ENCODE results near the gene SEC24B. TPM values are rescaled to one million over a fixed set of nuclear protein-coding genes. Genes with fewer than 3 reads are reported as not detected.
"Not testable (repeated sequence)": the region's sequence is repeated elsewhere in the genome, so short reads cannot be mapped to it uniquely, and the experiment has no call there.

The SEC24B gene
- total RNA-seq, 1 donor from 2014 or later: 33.5 TPM

DNA sequence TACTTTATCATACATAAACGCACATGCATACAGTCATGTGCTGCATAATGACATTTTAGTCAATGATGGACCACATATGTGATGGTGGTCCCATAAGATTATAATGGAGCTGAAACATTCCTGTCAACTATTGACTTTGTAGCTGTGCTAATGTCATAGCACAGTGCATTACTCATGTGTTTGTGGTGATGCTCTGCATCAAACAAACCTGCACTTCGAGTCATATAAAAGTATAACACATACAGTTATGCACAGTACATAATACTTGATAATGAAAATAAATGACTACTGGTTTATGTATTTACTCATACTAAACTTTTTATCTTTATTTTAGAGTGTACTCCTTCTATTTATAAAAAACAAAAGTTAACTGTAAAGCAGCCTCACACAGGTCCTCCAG lies 65.9 kb downstream of the SEC24B start:
- no peak for DNase-seq (ENCODE audit: low spot score)

DNA sequence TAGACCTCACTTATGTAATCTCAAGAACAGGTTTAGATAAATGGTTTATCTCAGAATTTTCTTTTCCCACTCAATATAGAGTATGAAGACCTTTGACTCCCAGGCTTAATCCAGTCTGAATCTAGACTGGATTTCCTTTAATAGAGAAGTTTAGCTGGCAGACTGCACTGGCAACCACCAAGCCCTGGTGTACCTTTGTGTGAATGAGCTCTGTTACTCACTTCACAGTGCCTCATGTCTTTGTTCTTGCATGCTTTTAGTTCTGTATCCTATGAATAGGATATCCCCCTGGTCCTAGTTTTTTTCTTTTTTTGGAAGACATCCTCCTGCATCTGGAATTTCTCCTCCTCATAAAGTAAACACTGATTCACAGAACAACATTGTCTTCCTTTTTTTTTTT lies 73.3 kb downstream of the SEC24B start:
- no peak for DNase-seq (ENCODE audit: low spot score)

DNA sequence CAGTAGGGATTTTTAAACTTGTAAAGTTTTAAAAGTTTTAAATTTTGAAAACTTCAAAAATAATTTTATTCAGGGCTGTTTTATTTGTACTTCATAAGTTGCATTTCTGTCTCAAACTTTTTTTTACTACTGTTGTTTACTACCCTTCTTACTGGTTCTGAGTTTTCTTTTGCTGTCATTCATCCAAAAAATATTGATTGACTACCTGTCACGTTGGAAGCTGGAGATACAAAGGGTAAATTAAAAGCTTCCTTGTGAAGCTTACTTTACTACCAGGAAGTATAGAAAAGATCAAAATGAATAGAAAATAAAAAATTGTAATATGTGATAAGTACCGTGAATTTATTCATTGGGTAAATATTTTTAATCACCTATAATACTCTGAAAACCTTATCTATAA lies 77.1 kb downstream of the SEC24B start:
- no peak for DNase-seq (ENCODE audit: low spot score)

DNA sequence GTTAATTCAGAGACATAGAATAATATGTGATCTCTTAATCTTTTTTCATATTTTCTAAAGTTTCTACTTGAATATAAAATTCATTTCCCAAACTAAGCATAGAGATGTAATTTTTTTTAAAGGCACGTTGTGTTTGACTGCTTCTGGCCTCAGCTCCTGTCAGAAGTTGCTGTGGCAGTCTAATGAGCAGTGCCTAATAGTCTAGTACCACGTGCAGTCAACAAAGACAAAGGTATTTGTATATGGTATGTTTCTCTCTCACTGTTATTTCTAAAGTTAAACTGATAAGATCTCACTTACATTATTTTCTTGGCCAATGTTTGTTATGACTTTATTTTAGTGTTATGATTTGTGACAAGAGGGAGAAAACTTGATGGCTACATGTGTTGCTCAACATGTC lies 77.8 kb downstream of the SEC24B start:
- DNase-seq (ENCODE audit: low spot score): no peak

DNA sequence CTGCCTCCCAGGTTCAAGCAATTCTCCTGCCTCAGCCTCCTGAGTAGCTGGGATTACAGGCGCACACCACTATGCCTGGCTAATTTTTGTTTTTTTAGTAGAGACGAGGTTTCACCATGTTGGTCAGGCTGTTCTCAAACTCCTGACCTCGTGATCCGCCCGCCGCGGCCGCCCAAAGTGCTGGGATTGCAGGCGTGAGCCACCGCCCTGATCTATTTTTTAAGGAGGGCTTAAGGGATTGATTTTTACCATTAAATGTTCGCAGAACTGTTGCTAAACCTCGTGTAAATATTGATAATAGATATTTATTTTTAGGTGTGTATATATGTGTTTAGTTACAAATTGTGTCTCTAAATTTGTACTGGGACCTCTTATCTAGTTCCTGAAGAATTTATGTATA lies 79.8 kb downstream of the SEC24B start:
- not testable (repeated sequence) for DNase-seq (ENCODE audit: low spot score)

DNA sequence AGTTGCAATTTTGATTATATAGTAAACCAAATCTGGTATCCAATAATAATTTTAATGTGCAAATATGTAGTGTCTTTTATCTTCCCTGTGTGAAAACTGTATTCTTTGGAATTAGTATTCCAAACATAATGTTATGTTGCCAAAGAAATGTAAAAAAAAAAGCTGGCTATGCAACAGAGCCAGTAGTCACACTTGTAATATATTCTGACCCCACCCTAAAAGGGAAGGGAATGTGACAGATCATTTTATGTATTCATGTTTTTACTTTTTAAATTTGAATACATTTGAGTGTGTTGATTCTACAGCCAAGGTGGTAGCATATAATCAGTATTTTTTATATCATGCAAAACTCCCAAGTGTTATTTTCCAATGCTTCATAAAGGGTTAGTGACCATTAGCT lies 98.6 kb downstream of the SEC24B start:
- DNase-seq (ENCODE audit: low spot score): no peak

DNA sequence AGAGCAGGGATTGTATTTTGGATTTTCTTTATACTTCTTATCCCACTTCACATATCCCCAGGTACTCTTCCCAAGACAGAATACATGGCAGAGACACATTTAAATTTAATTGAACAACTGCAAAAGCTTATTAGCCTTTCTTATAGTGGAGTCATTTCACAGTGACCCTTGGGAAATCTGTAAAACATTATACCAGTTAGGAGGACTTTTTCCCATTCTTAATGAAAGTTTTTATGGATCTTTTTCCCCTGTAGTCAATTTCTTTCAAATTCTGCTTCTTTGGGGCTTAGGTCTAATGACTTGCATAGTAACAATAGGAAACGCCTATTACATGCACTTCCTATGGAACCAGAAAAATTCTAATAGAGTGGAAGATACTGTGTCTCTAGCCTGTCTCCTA lies 111.8 kb downstream of the SEC24B start:
- DNase-seq (ENCODE audit: low spot score): no peak

DNA sequence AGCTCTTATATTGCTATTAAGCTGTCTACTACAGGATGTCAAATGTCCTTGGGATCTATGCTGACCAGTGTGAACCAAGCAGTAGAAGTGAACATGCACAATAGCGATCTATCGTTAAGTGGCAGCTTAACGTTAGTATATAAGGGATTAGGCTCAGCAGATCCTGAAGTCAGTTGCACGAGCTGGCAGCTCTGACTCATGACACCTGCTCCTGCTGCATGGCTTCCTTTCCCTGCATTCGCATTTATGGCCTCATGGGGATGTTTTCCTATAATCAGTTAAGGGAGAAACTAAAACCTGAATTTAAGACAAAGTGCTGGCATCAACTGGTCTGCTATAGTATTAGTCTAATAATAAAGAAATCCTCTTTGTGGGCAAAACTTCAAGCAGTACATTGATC lies 113.8 kb downstream of the SEC24B start:
- DNase-seq (ENCODE audit: low spot score): no peak

DNA sequence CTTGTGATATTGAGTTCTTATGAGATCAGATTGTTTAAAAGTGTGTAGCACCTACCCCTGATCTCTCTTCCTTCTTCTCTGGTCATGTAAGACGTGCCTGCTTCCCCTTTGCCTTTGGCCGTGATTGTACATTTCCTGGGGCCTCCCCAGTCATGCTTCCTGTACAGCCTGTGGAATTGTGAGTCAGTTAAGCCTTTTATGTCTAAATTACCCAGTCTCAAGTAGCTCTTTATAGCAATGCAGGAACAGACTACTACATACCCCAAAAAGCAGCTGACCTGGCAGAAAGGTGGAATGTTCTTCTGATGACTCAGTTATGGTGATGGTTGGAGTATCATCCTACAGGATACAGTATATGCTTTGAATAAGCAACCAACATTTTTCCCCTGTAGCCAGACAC lies 115.0 kb downstream of the SEC24B start:
- no peak for DNase-seq (ENCODE audit: low spot score)

DNA sequence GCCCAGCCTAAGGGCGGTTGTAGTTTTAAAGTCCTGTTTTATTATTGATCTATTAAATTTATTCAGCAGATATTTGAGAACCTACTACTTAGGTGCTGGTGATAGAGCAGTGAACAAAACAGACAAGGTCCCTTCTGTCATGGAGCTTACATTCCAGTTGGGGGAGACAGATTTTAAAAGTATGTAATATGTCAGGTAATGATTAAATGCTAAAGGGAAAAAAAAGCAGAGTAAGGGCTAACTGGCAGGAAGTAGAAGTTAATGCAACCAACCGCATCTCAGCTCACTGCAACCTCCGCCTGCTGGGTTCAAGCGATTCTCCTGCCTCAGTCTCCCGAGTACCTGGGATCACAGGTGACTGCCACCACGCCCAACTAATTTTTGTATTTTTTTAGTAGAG lies 118.6 kb downstream of the SEC24B start:
- DNase-seq (ENCODE audit: low spot score): no peak

DNA sequence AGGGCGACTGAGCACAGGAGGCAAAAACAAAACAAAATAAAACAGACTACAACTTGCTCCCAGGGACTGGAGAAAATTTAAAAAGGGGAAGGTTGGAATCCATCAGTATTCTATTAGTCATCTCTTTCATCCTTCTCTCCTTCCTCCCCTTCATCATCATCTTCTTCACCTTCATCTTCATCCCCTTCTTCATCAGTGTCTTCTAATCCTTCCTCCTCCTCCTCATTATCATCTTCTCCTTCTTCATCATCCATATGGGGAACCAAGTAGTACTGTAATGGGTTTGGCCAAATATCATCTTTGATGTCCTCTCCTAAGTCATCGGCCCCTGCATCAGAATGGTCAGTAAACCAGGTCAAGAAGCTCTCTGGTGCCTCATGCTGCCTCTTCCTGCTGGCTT lies 119.5 kb downstream of the SEC24B start:
- no peak for DNase-seq (ENCODE audit: low spot score)

DNA sequence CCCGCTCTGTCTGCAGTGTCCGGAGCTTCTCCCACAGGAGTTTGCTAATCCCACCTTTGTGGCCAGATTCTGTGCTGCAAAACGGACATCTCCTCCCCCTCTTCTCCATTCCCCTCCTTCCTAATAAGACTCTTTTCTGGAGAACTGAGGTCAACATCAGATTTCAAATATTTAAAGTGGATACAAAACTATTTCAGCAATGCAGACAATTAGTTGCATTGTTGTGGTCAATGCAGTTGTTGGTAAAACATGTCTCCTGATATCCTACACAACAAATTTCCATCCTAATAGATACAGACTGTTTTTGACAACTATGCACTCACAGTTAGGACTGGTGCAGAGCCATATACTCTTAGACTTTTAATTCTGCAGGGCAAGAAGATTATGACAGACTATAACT lies 121.4 kb downstream of the SEC24B start:
- DNase-seq (ENCODE audit: low spot score): no peak

DNA sequence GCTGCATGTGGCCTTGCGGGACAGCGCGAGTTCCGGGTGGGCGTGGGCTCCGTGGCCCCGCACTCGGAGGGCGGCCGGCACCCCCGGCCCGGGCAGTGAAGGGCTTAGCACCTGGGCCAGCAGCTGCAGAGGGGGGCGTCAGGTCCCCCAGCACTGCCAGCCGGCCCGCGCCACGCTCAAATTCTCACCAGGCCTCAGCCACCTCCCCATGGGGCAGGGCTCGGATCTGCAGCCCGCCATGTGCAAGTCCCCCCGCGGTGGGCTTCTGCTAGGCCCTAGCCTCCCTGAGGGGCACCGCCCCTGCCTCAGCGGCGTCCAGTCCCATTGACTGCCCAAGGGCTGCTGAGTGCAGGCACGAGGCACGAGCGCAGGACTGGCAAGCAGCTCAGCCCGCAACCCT lies 123.8 kb downstream of the SEC24B start:
- DNase-seq (ENCODE audit: low spot score): no peak

DNA sequence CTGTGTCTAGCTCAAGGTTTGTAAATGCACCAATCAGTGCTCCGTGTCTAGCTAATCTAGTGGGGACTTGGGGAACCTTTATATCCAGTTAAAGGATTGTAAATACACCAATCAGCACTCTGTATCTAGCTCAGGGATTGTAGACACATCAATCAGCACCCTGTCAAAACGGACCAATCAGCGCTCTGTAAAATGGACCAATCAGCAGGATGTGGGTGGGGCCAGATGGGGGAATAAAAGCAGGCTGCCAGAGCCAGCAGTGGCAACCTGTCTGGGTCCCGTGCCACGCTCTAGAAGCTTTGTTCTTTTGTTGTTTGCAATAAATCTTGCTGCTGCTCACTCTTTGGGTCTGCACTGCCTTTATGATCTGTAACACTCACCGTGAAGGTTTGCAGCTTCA lies 124.5 kb downstream of the SEC24B start:
- DNase-seq (ENCODE audit: low spot score): not testable (repeated sequence)

DNA sequence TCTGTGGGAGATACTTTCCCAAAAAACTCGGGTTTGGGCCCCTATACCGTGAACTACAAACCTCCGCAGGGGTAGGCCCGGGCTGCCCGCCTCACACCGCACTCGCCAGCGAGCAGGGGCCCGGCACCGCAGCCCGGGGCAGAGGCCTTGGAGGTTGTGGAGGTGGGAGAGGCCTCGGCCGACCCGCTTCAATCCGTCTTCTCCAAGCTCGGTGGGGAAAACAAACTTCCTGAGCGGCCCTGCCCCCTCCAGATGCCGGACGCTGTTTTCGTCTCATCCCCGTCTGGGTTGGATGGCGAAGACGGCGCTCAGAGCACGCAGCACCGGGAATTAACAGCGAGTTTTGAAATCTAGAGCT lies 126.0 kb downstream of the SEC24B start:
- no peak for DNase-seq (ENCODE audit: low spot score)

DNA sequence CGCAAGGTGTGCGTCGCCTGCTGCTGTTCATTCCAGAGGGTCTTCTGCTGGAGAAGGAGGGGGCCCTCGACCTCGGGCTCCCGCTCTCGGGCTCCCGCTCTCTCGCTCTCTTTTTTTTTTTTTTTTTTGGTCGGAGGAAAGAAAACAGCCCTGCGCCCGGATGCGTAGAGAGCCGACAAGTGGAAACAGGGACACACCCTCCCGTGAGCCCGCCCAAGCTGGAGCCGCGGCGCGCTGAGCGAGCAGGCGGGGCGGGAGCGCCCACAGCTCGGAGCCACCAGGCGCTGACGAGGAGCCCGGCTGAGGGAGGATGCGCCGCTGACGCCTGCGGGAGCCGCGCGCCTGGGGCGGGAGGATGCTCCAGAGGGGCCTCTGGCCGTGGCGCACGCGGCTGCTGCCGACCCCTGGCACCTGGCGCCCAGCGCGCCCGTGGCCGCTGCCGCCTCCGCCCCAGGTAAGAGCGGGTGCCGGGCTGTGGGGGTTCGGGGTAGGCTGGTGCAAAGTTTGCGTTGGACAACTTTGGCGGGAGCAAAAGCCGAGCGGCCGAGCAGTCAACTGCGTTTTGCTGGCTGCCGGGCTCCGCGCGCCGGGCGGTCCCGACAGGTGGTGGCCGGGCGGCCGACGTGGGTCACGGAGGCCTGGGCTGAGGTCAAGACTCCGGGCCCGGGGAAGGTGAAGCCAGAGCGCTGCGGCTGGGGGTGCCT lies 126.5 kb downstream of the SEC24B start, which contains the start of gene MCUB:
Gene MCUB (plus strand): TSS at position 264 of the 704 bp plus-strand sequence. CDS start 92 bp downstream, at position 356.
- peak; percentile 94 for DNase-seq (ENCODE audit: low spot score)

DNA sequence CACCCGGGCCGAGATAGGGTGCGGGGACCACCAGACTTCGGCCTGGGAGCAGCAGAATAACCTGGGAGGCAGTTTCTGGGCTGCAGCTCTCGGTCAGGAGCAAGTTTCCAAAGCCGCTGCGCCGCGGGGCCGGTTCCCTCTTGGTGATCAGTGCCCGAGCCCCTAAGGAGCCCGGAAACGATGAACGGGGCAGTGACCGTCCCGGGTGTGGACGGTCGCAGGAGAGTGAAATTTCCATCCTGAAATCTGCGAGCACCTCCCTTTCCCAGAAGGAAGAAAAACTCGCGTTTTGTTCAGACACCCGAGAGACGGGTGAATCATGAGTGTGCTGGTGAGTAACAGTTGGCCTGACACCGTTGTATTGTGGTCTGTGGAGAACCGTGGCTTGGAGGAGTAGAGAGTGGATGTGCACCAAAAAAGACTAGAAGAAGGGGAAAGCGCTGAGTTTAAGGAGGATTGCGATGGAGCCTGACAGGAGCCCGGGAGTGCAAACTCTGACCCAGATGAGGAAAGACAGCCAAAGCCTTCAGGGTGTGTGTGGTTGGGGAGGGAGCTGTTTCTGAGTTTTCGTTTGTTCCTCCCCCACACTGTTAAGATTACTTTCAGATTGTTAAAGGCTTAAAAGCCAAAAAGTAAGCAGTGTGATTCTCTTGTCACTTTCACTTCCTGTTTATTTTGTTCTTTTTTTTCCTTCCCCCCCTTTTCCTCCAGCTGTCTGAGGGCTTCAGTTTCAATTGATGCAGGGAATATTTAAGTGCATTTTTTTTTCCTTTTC lies 127.3 kb downstream of the SEC24B start:
- no peak for DNase-seq (ENCODE audit: low spot score)

DNA sequence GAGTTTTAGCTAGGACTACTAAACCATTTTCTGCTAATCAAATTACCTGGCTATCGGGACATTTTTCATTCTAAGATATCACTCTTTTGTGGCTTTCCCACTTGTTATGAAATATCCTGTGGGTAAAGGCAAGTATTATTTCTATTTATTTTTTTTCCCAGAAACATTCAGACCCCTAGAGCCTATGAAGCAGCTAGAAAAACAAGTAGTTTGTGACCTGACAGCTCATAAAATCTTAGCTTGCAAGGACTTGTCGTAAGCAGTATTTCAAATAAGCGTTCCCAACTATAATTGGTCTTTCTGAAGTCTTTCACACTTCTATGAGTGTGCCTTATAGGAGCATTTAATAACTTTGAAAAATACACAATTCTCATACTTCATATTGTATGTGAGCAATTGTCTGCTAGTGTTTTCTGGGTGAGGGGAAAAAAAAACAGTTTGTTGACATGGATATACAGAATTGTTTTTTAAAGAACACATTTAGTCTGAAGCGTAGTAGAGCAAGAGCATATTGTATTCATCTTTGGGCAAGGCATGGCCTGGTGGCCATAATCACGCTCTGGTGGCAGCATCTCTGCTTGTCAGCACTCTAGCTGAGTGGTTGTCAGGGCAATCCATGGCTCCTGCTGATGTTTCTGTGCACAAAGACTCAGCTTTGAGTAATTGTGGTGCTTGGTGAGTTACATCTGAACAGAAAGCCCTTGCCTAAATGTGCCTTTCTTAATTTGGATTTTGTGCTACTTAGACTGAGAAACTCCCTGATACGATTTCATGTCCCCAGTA lies 129.0 kb downstream of the SEC24B start:
- no peak for DNase-seq (ENCODE audit: low spot score)

DNA sequence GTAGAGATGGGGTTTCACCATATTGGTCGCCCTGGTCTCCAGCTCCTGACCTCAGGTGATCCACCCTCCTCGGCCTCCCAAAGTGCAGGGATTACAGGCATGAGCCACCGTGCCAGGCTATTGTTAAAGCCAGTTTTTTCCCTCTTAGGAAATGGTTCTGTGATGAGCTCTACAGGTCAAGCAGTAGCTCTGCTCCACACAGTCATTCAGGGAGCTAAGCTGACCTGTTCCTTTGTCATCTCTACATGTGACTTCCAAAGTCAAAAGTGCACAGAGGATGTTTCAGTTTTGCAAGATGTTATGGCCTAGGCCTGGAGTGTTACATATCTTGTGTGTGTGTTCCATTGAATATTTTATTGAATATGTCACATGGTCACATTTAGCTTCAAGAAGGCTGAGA lies 137.9 kb downstream of the SEC24B start:
- DNase-seq (ENCODE audit: low spot score): no peak

DNA sequence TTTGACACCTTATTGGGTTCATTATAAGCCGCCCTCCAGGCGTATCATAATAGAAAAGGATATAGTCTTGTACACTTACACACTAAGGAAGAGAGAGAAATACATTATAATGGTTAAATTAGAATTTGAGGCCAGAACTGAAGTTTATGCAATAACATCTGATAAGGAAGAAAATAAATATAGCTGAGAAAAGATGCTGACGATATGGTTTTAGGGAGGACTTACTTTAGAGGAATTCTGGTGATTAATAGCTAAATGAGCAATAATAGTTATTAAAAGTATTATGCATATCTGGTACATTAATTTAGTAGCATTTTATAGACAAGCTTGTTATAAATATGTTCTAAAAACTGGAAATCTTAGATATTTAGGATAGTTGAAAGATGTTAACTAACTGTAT lies 138.5 kb downstream of the SEC24B start:
- no peak for DNase-seq (ENCODE audit: low spot score)

DNA sequence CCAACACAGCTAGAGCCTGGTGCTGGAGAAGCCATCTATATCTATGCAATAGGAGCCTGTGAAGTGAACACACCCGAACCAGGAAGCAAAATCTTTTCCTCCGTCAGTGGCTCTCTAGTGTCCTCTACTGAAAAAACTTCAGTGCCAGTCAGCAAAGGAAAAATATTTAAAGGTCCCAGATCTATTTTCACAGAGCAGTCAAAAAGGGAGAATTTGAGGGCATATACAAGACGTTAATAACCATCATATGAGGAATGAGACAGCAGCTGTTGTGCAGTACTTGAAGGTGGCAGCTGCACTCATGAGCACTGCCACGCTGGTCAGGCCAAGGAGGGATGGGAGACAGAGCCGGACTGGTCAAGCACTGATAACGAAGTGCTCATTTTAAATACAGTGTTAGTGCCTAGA lies 140.8 kb downstream of the SEC24B start:
- DNase-seq (ENCODE audit: low spot score): no peak

Data from mesenteric fat pad (tissue), 1 donor.